ENCODE data around the gene YAF2.

GRCh38 chr12:42167711-42168110 is 70.3 kb downstream of the YAF2 start:
- no peak for TF ChIP-seq POLR2AphosphoS5 (IDR thresholded peaks at IDR 0.05; ENCODE audit: low read depth)
- no peak for TF ChIP-seq CTCF (conservative IDR thresholded peaks at IDR 0.05; ENCODE audit: low read depth in 2 of 2)
- TF ChIP-seq EZH2 (IDR thresholded peaks at IDR 0.05; ENCODE audit: low read depth, unreplicated experiment), result no peak
- TF ChIP-seq, protein P1, sequence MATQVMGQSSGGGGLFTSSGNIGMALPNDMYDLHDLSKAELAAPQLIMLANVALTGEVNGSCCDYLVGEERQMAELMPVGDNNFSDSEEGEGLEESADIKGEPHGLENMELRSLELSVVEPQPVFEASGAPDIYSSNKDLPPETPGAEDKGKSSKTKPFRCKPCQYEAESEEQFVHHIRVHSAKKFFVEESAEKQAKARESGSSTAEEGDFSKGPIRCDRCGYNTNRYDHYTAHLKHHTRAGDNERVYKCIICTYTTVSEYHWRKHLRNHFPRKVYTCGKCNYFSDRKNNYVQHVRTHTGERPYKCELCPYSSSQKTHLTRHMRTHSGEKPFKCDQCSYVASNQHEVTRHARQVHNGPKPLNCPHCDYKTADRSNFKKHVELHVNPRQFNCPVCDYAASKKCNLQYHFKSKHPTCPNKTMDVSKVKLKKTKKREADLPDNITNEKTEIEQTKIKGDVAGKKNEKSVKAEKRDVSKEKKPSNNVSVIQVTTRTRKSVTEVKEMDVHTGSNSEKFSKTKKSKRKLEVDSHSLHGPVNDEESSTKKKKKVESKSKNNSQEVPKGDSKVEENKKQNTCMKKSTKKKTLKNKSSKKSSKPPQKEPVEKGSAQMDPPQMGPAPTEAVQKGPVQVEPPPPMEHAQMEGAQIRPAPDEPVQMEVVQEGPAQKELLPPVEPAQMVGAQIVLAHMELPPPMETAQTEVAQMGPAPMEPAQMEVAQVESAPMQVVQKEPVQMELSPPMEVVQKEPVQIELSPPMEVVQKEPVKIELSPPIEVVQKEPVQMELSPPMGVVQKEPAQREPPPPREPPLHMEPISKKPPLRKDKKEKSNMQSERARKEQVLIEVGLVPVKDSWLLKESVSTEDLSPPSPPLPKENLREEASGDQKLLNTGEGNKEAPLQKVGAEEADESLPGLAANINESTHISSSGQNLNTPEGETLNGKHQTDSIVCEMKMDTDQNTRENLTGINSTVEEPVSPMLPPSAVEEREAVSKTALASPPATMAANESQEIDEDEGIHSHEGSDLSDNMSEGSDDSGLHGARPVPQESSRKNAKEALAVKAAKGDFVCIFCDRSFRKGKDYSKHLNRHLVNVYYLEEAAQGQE (IDR thresholded peaks at IDR 0.05; ENCODE audit: unreplicated experiment), result no peak
- TF ChIP-seq ZNF114 (CRISPR knock-in tag; IDR thresholded peaks at IDR 0.05), result no peak
- no peak for TF ChIP-seq EZH2phosphoT487 (IDR thresholded peaks at IDR 0.05; ENCODE audit: unreplicated experiment)
- no peak for TF ChIP-seq STAT1 (IDR thresholded peaks at IDR 0.05; ENCODE audit: unreplicated experiment)
